Hippocampal formation (tissue), 2 donors: ENCODE results near the gene ZNF622.
"Not testable (repeated sequence)": the region's sequence is repeated elsewhere in the genome, so short reads cannot be mapped to it uniquely, and the experiment has no call there.

Experiments used
- DNase-seq, 2 donors: peaks; one replicate each; lab custom pipeline; 2025; lab: John Stamatoyannopoulos, UW

ZNF622 gene

DNA sequence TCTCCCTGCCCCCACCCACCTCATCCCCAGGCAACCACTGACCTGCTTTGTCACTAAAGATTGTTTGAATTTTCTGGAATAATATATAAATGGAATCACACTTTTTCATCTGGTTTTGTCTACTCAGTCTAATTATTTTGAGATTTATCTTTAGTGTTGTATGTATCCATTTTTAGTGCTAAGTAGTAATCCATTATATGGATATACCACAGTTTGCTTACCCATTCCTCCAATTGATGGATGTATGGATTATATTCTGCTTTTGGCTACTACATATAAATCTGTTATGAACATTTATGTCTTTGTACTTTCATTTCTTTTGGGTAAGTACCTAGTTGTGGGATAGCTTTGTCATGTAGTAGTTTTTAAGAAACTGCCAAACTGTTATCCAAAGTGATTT is 14.5 kb upstream of the ZNF622 start:
- DNase-seq = no peak

DNA sequence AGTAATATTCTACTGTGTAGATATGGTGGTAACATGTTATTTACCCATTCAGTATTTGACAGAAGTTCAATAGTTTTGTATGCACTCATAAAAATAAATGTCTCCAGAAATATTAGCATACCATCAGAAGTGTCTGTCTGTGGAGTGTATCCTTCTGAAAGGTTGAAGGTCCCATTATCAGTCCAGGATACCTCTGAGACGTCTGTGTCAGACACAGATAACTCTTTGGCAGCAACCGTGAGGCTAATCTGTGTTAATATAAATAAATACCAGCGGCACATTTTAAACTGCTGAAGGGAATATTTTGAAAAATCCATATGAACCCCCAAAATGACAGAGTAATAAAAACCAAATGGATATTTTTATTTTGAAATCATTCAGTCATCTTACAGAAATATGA is 11.9 kb upstream of the ZNF622 start:
- DNase-seq = no peak

DNA sequence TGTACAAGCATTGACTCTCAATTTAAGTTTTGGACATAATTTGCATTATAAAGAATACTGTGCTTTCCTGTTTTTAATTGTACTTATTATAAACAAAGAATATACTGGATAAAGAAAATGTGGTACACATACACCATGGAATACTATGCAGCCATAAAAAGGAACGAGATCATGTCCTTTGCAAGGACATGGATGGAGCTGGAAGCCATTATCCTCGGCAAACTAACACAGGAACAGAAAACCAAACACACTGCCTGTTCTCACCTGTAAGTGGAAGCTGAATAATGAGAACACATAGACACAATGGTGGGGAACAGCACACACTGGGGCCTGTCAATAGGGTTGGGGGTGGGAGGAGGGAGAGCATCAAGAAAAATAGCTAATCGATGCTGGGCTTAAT is 10.8 kb upstream of the ZNF622 start:
- DNase-seq = not testable (repeated sequence)

DNA sequence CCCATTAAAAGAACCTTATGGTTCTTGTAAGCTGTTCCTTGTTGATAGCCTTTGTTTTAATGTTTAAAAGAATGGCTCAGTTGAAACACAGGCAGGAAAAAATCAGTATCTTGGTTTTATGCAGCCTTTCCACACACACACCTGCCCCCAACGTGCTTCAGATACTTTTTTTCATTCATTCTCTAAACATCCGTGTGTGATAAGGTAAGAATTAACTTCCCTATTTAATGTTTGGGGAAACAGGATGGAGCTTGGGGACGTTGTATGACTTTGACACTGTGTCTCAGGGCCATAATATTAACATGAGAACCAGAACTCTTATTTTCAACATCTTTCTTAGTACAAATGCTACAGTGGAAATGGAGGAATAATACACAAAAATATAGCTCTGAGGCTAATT is 5.8 kb upstream of the ZNF622 start:
- DNase-seq = no peak

DNA sequence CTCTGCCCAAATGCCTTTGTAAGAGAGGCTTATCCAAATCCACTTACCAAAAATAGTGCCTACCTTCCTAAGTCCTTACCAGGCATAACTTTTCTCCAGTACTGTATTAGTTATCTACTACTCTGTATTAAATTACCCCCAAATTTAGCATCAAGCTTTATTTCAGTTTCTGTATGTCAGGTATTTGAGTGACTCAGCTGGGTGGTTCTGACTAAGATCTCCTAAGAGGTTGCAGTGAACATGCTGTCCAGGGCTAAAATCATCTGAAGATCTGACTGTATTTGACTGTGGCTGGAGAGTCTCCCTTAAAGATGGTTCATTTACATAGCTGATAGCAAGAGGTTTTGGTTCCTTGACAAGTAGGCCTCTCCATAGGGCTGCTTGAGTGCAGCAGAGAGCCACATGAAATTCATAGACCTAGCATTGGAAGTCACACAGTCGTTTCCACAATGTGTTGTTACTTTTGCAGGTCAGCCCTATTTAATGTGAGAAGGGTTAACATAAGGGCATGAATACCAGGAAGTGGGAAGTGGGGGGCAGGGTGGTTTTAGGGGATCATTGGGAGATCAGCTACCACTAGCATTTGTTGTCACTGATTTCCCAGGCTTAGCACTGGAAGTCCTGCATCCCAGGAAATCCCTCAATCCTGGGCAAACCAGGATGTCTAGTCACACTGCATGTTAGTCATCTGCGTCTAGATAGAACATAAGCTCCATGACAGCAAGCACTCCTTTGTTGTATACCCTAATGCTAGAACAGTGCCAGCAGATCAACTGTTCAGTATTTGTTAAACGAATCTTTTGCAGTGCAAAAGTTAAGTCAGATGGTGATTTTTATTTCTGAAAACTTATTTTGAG is 2.0 kb upstream of the ZNF622 start:
- no peak for DNase-seq

DNA sequence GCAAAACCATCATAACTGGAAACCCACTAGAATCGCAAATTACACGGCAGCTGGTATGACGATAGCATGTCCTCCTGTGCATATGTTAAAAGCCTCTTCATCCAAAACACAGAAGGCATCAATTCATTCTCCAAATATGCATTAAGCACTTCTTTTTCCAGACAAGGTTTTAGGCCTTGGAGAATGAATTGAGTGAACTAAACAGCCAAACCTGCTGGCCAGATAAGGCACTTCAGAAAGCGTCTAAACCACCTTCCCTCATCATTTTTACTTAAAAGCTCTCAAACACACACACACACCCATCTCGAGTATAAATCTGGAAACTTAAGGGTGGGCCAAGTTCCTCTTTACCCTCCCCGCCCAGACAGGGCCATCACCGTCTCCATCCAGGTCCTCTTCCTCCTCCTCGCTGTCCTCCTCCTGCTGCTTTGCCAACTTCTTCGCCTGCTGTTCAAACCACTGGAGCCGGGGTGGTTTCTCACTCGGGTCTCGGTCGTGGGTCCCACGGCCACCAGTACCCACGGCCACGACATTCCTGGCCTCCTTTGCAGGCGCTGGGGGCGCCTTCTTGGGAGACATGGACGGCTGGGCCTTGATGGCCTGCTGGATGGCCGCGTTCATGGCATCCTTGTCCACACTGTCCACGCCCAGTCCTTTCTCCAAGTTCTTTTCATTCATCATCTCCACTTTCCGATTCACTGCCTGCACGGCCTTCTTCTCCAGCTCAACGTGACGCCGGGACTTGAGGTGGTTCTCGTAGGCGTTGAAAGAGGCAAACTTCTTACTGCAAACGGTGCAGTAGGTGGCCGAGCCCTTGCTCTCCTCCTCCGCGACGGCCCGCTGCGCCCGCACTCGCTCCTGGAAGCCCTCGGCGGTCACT is 696 bp downstream of the ZNF622 start:
- no peak for DNase-seq

DNA sequence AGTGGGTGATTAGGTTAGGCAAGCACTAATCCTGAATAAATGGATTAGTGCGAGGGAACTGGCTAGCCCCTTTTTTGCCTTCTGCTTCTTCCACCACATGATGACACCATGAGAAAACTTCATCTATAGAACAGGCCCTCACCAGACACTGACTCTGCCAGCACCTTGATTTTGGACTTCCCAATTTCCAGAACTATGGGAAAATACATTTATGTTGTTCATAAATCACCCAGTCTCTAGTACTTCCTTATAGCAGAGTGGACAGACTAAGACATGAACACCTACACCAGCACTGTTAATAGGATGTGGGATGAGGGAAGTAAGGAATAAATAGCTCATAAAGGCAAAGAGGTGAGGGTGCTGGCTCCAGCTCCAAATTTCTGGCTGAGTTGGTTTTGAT is 1.4 kb downstream of the ZNF622 start:
- DNase-seq = no peak

DNA sequence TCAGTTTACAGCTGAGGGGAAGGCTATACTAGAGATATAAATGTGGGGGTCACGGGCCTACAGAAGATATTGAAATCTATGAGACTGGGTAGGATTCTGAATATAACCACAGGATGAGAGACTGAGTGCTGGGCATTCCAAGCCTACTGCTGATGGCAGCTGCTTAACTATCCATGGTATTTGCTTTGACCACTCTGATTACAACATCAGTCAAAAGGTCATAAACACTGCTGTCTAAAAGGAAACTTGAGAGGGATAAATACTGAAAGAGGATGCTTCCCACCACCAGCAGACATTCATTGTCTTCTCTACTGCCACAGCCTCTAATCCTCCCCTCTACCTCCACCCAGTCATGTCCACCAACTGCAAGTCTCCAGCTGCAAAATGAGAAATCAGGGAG is 3.8 kb downstream of the ZNF622 start:
- DNase-seq = no peak

DNA sequence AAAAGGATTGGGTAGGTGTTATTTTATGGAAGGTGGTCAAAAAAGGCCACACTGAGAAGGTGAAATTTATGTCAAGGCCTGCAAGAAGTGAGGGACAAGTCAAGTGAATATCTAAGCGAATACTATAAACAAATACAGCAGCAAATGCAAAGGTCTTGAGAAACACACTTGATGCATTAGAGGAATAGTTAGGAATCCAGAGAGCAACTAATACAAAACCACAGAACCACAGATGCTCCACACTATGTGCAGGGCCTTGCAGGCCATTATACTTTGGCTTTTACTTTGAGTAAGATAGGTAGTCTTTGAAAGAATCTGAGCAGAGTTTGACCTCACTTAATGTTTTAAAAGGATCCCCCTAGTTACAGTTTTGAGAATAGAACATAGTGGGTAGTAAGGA is 4.6 kb downstream of the ZNF622 start:
- no peak for DNase-seq

DNA sequence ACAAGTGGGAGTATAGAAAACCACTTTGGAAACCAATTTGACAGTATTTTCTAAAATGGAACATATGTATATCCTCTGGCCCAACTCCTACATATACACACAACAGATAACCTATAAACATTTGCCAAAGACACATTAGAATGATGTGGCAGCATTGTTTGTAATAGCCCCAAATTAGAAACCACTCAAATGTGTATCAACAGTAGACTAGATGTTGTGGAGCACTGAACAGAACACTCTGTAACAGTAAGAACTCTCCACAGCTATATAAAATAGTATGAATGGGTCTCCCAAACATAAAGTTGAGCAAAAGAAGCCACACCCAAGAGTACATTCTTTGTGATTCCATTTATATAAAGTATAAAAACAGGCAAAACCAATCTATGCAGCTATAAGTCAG is 6.1 kb downstream of the ZNF622 start:
- no peak for DNase-seq

DNA sequence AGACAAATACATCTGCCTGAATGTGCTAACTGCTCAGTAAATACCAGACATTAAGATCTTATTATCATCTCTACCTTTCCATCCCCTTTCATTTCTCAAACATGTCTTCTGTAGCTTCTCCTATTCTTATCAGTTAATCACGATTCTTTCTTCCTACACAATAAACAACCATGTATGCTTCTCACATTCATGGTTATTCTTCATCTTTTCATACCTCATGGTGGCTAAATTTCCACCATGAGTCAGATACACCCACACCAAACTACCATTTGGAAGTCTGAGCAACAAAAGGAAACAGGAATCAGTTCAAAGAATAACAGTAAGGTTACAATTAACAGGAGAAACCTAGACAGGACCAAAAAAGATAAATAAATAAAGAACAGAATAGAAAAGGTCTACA is 7.7 kb downstream of the ZNF622 start:
- DNase-seq = no peak

DNA sequence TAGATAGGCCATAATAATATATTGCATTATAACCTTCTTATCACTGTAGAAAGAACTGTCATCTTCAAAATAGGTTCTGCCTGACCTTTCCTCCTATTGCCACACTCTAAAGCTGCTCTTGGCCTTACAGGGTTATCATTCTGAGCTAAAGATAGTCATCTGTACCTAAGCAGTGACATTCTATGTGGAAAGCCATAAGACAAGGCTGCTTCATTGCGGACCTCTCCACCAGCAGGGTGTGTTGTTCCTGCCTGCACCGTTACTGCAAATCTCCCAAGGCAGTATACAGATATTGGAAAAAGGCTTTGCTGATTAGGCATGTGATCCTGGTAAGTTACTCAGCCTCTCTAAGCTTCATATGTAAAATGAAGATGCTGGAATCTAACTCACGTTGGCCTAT is 8.1 kb downstream of the ZNF622 start:
- DNase-seq = peak in 1 of 2 donors; percentile 15

DNA sequence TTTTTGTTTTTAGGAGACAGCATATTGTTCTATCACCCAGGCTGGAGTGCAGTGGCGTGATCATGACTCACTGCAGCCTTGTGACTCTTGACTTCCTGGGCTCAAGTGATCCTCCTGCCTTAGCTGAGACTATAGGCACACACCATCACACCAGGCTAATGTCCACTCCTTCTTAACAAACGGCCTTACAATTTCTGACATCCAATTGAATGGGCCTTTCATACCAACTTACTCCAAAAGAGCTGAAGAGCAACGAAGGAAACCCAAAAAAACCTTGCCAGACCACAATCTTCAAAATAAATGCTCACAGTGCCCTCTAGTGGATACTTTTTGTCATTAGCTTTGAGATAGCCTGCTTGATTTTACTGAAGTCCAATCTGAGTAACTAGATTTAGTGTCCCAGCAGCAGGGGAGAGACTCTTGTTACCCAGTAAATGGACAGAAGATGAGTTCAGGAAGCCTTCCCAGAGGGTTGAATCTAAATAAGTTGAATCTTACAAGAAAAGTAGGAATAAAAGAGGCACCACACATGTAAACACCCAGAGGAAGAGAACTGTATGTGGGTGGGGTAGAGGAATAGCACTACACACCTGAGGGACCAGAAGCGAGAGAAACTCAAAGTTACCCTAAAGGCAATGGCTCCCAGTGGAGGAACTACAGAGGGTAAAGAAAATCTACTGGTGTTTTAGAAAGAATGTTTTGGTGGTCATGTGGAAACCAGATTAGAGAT is 9.3 kb downstream of the ZNF622 start:
- DNase-seq = peak; percentile 8 to 36

DNA sequence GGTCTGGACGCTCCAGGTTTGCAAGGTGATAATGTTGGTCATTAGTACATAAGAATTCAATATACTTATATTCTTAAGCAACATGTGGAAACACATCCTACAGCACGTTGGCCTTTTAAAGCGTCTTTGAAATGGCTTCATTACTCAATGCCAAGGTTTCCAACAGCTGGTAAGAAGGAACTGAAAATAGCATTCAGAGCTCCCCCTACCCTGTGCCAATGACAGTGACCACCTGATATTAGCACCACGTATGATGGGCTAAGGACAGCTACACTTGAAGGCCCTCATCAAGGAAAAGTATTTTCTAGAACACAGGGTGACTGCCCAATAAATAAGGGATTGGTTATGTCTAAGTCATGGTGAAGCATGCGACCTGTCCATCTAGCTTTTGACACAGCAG is 9.9 kb downstream of the ZNF622 start:
- DNase-seq = no peak

DNA sequence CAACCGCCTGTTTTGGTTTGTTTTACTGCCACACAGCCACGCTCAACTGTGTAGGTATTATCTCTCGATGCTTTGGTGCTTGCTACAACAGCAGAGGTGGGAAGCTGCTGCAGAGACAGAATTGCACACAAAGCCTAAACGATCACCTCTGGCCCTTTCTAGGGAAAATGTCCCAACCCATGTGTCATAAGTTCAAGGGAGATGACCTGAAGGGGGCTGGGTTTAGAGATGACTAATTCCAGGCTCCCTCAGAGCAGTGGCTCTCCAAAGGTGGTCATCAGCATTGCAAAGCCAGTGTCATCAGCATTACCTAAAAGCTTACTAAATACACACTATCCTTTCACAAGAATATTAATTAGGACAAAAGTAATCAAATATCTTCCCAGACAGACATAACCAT is 10.9 kb downstream of the ZNF622 start:
- DNase-seq = no peak

DNA sequence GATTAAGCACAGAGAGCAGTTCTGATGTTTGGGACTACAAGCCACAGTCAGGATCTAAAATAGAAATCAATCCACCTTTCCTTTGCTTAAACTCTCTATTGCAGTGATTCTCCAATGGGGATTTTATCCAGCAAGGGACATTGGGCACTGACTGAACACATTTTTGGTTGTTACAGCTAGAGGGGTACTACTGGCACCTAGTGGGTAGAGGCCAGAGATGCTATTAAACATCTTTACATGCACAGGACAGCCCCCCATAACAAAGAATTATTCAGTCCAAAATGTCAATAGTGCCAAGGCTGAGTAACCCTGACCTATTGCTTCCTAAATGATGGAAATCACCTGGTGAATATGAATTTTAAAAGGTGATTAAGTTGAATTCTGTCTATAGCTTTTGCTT is 12.0 kb downstream of the ZNF622 start:
- no peak for DNase-seq

DNA sequence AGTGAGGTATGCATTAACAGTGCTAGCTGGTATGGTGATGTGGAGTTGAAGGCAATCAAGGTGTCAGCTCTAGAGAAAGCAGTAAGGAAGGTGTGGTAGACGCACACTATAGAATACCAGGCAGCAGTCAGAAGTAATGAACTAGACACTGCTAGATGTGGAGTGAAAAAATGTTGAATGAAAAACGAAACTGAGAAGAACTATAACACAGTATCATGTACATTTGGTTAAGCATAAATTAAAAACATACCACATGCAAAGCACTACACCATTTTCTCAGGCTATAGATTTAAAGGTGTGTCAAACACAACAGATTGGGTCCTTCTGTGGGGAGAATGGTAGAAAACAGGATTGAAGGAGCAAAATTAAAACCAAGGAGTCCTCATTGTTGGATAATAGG is 15.4 kb downstream of the ZNF622 start:
- DNase-seq = no peak

DNA sequence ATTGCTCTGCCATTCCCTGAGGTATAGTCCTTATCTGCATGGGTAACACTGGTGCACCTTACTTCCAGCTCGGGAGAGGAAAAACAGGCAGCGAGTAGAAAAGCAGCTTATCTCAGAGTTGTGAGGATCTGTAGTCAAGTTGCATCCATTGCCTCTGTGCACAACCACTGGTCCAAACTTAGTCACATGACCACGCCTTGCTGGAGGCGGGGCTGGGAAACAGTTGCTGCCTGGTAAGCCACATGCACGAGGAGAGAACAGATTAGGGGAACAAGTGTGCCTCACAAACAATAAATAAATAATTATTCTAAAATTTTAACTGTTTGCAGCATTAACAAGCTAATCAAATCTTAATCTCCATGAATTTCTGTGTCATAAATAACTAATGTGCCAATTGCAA is 18.6 kb downstream of the ZNF622 start:
- no peak for DNase-seq

DNA sequence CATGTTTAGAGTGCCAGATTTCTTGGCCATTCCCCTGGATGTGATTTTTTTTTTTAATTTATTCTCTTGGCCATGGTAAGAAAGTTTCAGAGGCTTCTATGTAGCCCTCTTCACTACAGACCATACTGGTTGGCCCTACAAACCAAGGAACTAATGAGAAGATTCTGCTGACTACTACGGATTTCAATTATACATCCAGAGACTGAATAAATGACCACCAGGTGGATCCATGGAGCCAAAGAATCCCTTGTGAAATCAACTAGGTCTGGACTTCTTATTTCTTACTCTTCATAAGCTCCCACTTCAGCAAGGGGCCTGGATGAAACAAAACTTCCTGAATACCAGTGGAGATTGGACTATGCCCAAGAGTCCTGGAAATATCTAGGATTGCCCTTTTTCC is 27.6 kb downstream of the ZNF622 start:
- no peak for DNase-seq

DNA sequence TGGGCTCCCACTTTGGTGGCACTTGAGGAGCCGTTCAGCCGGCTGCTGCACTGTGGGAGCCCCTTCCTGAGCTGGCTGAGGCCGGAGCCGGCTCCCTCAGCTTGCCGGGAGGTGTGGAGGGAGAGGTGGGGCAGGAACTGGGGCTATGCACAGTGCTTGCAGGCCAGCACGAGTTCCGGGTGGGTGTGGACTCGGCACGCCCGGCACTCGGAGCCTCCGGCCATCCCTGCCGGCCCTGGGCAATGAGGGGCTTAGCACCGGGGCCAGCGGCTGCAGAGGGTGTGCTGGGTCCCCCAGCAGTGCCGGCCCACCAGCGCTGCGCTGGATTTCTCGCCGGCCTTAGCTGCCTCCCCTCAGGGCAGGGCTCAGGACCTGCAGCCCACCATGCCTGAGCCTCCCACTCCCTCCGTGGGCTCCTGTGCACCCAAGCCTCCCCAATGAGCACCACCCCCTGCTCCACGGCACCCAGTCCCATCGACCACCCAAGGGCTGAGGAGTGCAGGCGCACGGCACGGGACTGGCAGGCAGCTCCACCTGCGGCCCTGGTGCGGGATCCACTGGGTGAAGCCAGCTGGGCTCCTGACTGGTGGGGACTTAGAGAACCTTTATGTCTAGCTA is 29.4 kb downstream of the ZNF622 start:
- not testable (repeated sequence) for DNase-seq

DNA sequence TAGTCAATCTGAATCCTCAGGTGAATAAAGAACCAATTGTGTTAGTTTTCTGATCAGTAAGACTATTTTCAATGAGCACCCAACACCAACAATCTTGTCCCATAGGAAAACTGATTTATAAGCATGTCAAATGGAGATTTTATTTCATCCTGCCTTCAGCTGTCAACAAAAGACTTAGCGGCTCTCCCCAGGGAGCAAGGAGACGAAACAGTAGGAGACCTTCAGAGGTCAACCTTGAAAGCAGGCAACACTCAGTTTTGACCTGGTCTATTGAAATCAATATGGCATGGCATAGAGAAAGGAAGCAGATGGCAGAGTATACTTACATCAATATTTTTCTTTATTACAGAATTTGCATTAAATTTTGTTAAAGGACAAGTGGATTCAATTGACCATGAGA is 34.1 kb downstream of the ZNF622 start:
- DNase-seq = no peak
